CD4-positive, alpha-beta T cell treated with Interleukin-2 at 100 ng/mL for 4 hours (primary cell): Measurements from ENCODE around the gene MED6.

ENCODE experiments used
- DNase-seq: peaks from one replicate; pipeline ENCODE4 v3.0.0-alpha.2; 2020; ENCODE audit warnings: low spot score

The MED6 gene

GRCh38 chr14:70597731-70598130 is 2.7 kb downstream of the MED6 start:
- no peak for DNase-seq

- no peak for DNase-seq
Observed at GRCh38 chr14:70595443-70596185, 4.8 kb downstream of the MED6 start.

GRCh38 chr14:70594461-70594860 is 6.0 kb downstream of the MED6 start:
- no peak for DNase-seq

GRCh38 chr14:70585231-70585630 is 15.2 kb downstream of the MED6 start:
- no peak for DNase-seq

GRCh38 chr14:70576891-70577290 is 23.6 kb downstream of the MED6 start:
- DNase-seq = no peak

- no peak for DNase-seq
Observed at GRCh38 chr14:70573050-70573449, 27.4 kb downstream of the MED6 start.

- DNase-seq = no peak
Observed at GRCh38 chr14:70571139-70571538, 29.3 kb downstream of the MED6 start.

- DNase-seq = no peak
Observed at GRCh38 chr14:70567791-70568190, 32.7 kb downstream of the MED6 start.

GRCh38 chr14:70563869-70564268 is 36.6 kb downstream of the MED6 start:
- no peak for DNase-seq

- DNase-seq = no peak
Observed at GRCh38 chr14:70563417-70563816, 37.0 kb downstream of the MED6 start.

- DNase-seq = no peak
Observed at GRCh38 chr14:70558356-70558755, 42.1 kb downstream of the MED6 start.

GRCh38 chr14:70555890-70556289 is 44.6 kb downstream of the MED6 start:
- no peak for DNase-seq

GRCh38 chr14:70538087-70538486 is 62.4 kb downstream of the MED6 start:
- DNase-seq = no peak

GRCh38 chr14:70536830-70537229 is 63.6 kb downstream of the MED6 start:
- DNase-seq = no peak

GRCh38 chr14:70534904-70535303 is 65.6 kb downstream of the MED6 start, which contains the start of gene ADAM20:
ADAM20 (minus strand) TSS chr14:70535004; CDS start chr14:70524757, 10,247 bp downstream.
- no peak for DNase-seq
